A549 (cell line): Measurements from ENCODE around the gene C2CD4C. TPM values are rescaled to one million over a fixed set of nuclear protein-coding genes. Genes with fewer than 3 reads are reported as not detected.

Experiments used
- polyA plus RNA-seq, 4 experiments: library from polyadenylated mRNA; depleted of rRNA in 3 of 4; stranded (reverse); fragments of >200 nt; fragmentation: RNase III in 1 of 4; extraction: RNeasy Plus Mini Kit Qiagen cat#74134 plus additional on column Dnase treatment in 1 of 4; gene quantifications; 2 replicates in 3 of 4; 3 replicates in 1 of 4; pipeline ENCODE4 v1.2.3, GENCODE V29; 2011 to 2017
- small RNA-seq, 6 experiments: library from RNA; depleted of rRNA; stranded (forward); fragments of <200 nt; gene quantifications; one replicate each; pipeline ENCODE3, GENCODE V24; 2012

C2CD4C gene
- polyA plus RNA-seq, 2 of the 4 experiments (the other 2 are of a cell fraction), result 0.21 to 0.71 TPM

Small RNAs within 50 kb of the gene (small RNA-seq; reads per million reads assigned to genes)
- 0 to 0.39 (median 0.08) reads per million in 6 experiments for gene RNA5SP462

Other genes with a start within 250 kb of the C2CD4C start
- gene PLPP2, start 117.7 kb downstream of the C2CD4C start, polyA plus RNA-seq (2011; rRNA removed), result 44.2 and 55.1 TPM in 2 replicates
- 89.6 to 100 TPM (median 90.9 TPM) in 3 replicates for gene PLPP2, start 117.7 kb downstream of the C2CD4C start, polyA plus RNA-seq (2017; fragmentation: RNase III; extraction: RNeasy Plus Mini Kit Qiagen cat#74134 plus additional on column Dnase treatment)
- 8.8 and 15.2 TPM in 2 replicates for gene MIER2, start 64.4 kb downstream of the C2CD4C start, polyA plus RNA-seq (2011; rRNA removed)
- gene MIER2, start 64.4 kb downstream of the C2CD4C start, polyA plus RNA-seq (2017; fragmentation: RNase III; extraction: RNeasy Plus Mini Kit Qiagen cat#74134 plus additional on column Dnase treatment), result 9.3 to 11.5 TPM (median 11.2 TPM) in 3 replicates
- gene SHC2, start 51.9 kb upstream of the C2CD4C start, polyA plus RNA-seq (2011; rRNA removed), result 0.36 and 0.87 TPM in 2 replicates
- 0.21 to 0.66 TPM (median 0.58 TPM) in 3 replicates for gene SHC2, start 51.9 kb upstream of the C2CD4C start, polyA plus RNA-seq (2017; fragmentation: RNase III; extraction: RNeasy Plus Mini Kit Qiagen cat#74134 plus additional on column Dnase treatment)
- 0.06 and 0.09 TPM in 2 replicates for gene MADCAM1, start 87.3 kb upstream of the C2CD4C start, polyA plus RNA-seq (2011; rRNA removed)
- 0.25 to 0.41 TPM (median 0.34 TPM) in 3 replicates for gene MADCAM1, start 87.3 kb upstream of the C2CD4C start, polyA plus RNA-seq (2017; fragmentation: RNase III; extraction: RNeasy Plus Mini Kit Qiagen cat#74134 plus additional on column Dnase treatment)
- 2.3 and 2.7 TPM in 2 replicates for gene TPGS1, start 98.3 kb upstream of the C2CD4C start, polyA plus RNA-seq (2011; rRNA removed)
- gene TPGS1, start 98.3 kb upstream of the C2CD4C start, polyA plus RNA-seq (2017; fragmentation: RNase III; extraction: RNeasy Plus Mini Kit Qiagen cat#74134 plus additional on column Dnase treatment), result 12.5 to 13.8 TPM (median 13.1 TPM) in 3 replicates
- 36.9 and 37.4 TPM in 2 replicates for gene CDC34, start 122.6 kb upstream of the C2CD4C start, polyA plus RNA-seq (2011; rRNA removed)
- gene CDC34, start 122.6 kb upstream of the C2CD4C start, polyA plus RNA-seq (2017; fragmentation: RNase III; extraction: RNeasy Plus Mini Kit Qiagen cat#74134 plus additional on column Dnase treatment), result 56.3 to 62.6 TPM (median 57.6 TPM) in 3 replicates
- gene GZMM, start 134.9 kb upstream of the C2CD4C start, polyA plus RNA-seq (2011; rRNA removed), result not detected in 2 replicates
- 0.11 TPM in 1 of 3 replicates, not detected in the others for gene GZMM, start 134.9 kb upstream of the C2CD4C start, polyA plus RNA-seq (2017; fragmentation: RNase III; extraction: RNeasy Plus Mini Kit Qiagen cat#74134 plus additional on column Dnase treatment)
- 237 and 285 TPM in 2 replicates for gene BSG, start 163.4 kb upstream of the C2CD4C start, polyA plus RNA-seq (2011; rRNA removed)
- gene BSG, start 163.4 kb upstream of the C2CD4C start, polyA plus RNA-seq (2017; fragmentation: RNase III; extraction: RNeasy Plus Mini Kit Qiagen cat#74134 plus additional on column Dnase treatment), result 528 to 583 TPM (median 579 TPM) in 3 replicates
- gene HCN2, start 180.7 kb upstream of the C2CD4C start, polyA plus RNA-seq (2011; rRNA removed), result 2.7 and 7.1 TPM in 2 replicates
- gene HCN2, start 180.7 kb upstream of the C2CD4C start, polyA plus RNA-seq (2017; fragmentation: RNase III; extraction: RNeasy Plus Mini Kit Qiagen cat#74134 plus additional on column Dnase treatment), result 23.2 to 24.8 TPM (median 24.7 TPM) in 3 replicates
- gene POLRMT, start 224.4 kb upstream of the C2CD4C start, polyA plus RNA-seq (2011; rRNA removed), result 41.9 and 59.8 TPM in 2 replicates
- 65.0 to 68.8 TPM (median 66.5 TPM) in 3 replicates for gene POLRMT, start 224.4 kb upstream of the C2CD4C start, polyA plus RNA-seq (2017; fragmentation: RNase III; extraction: RNeasy Plus Mini Kit Qiagen cat#74134 plus additional on column Dnase treatment)
- 0.13 TPM in 1 of 2 replicates, not detected in the other for gene FGF22, start 230.7 kb upstream of the C2CD4C start, polyA plus RNA-seq (2011; rRNA removed)
- gene FGF22, start 230.7 kb upstream of the C2CD4C start, polyA plus RNA-seq (2017; fragmentation: RNase III; extraction: RNeasy Plus Mini Kit Qiagen cat#74134 plus additional on column Dnase treatment), result 0.79 to 1.1 TPM (median 1.0 TPM) in 3 replicates